ENCODE measurements around the gene PNMA3. TPM values are rescaled to one million over a fixed set of nuclear protein-coding genes. Genes with fewer than 3 reads are reported as not detected.
"Not testable (repeated sequence)": the region's sequence is repeated elsewhere in the genome, so short reads cannot be mapped to it uniquely, and the experiment has no call there.

The PNMA3 gene
- total and polyA plus RNA-seq, 7 donors: 0.16 to 0.69 (median 0.38) TPM; not detected in 3

DNA sequence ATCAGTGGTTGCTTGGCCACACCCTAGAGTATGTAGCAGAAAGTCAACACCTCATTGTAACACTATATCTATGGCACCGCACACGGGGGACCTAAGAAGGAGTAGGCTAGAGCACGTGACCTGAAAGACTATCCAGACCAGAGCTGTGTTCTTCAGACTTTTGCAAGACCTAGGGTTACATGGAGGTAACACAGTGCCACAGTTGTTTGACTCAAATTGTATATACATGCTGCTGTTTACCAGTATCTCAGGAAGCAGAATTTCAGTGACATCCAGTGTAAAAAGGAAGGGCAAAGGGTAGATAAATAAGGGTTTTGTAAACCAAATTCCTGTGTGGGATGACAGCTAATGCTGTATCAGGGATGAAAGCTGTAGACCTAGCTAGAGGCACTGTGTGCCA lies 46.1 kb downstream of the PNMA3 start:
- Histone ChIP-seq H3K4me1 (no peaks in the 10 kb centered on the region), H3K4me3 (no peak overlapping the region), H3K9me3 (peaks cover 0 to 4% (median 0%) of the 10 kb centered on the region in 4 donors), H3K36me3 (no peaks in the 10 kb centered on the region), H3K27ac (no peak overlapping the region), H3K27me3 (no peaks in the 10 kb centered on the region)
- 25 to 58% methylated on average over 3 of the region's 3 CpGs for WGBS, 2 donors
- DNase-seq: no peak
- intact Hi-C loops (cut with DNase I): no loop called here
- TF ChIP-seq POLR2AphosphoS5 (IDR thresholded peaks at IDR 0.05) (no peak), EP300 (IDR thresholded peaks at IDR 0.05) (no peak), POLR2A (IDR thresholded peaks at IDR 0.05) (no peak)
- TF ChIP-seq, protein P1, sequence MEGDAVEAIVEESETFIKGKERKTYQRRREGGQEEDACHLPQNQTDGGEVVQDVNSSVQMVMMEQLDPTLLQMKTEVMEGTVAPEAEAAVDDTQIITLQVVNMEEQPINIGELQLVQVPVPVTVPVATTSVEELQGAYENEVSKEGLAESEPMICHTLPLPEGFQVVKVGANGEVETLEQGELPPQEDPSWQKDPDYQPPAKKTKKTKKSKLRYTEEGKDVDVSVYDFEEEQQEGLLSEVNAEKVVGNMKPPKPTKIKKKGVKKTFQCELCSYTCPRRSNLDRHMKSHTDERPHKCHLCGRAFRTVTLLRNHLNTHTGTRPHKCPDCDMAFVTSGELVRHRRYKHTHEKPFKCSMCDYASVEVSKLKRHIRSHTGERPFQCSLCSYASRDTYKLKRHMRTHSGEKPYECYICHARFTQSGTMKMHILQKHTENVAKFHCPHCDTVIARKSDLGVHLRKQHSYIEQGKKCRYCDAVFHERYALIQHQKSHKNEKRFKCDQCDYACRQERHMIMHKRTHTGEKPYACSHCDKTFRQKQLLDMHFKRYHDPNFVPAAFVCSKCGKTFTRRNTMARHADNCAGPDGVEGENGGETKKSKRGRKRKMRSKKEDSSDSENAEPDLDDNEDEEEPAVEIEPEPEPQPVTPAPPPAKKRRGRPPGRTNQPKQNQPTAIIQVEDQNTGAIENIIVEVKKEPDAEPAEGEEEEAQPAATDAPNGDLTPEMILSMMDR (IDR thresholded peaks at IDR 0.05): no peak

DNA sequence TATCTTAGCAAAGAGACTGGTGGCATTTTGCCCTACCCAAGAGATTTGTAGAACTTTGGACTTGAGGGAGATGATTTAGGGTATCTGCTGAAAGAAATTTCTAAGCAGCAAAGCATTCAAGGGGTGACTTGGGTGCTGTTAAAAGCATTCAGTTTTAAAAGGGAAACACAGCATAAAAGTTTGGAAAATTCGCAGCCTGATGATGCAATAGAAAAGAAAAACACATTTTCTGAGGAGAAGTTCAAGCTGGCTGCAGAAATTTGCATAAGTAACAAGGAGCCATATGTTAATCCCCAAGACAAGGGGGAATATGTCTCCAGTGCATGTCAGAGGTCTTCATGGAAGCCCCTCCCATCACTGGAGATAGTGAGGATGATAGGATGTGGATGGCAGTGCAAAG lies 48.7 kb downstream of the PNMA3 start:
- DNase-seq; H3K4me1 ChIP-seq; H3K9me3 ChIP-seq; H3K36me3 ChIP-seq; H3K4me3 ChIP-seq; H3K27me3 ChIP-seq; H3K27ac ChIP-seq; intact Hi-C loops (cut with DNase I): not testable (repeated sequence)
- 79 to 89% methylated on average over 1 of the region's 1 CpG for WGBS, 2 donors

DNA sequence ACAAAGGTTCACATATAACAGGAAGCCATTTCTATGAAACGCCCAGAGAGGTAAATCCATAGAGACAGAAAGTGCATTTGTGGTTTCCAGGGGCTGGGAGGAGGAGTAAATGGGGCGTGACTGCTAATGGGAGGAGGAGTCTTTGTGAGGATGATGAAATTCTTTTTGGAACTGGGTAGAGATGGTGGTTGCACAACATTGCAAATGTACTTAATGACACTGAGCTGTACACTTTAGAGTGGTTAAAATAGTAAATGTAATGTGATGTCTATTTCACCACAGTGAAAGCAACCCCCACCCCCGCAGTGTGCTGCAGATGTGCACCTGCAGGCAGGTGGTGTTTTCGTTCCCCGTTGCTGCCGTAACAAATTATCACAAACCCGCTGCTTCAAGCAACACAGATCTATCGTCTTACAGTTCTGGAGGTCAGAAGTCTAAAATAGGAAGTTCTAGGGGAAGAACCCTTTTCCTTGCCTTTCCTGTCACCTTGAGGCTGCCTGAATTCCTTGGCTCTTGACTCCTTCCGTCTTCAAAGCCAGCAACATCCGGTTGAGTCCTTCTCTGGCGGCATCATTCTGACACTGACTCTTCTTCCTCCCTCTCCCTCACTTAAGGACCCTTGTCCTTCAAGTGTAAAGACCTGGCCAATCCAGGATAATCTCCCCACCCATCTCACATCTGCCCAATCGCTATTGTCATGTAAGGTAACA lies 50.0 kb downstream of the PNMA3 start:
- DNase-seq; H3K9me3 ChIP-seq; H3K36me3 ChIP-seq; H3K27ac ChIP-seq; H3K27me3 ChIP-seq; intact Hi-C loops (cut with DNase I); H3K4me3 ChIP-seq; H3K4me1 ChIP-seq: not testable (repeated sequence)
- WGBS, 2 donors: 0 to 48% methylated on average over 1 to 2 of the region's 12 CpGs

Small RNA genes lying within 50 kb of the gene (small RNA-seq; reads per million reads assigned to genes)
- gene AC243428.1: 0 reads per million in 3 donors

Other genes with a start within 250 kb of the PNMA3 start
- gene CETN2, start 225.7 kb upstream of the PNMA3 start, total RNA-seq: 10 to 100 TPM; 44.3 to 56.4 (median 48.4) TPM
- 10 to 100 TPM; 22.7 to 32.4 (median 26.2) TPM for gene CETN2, start 225.7 kb upstream of the PNMA3 start, polyA plus RNA-seq
- gene NSDHL, start 225.4 kb upstream of the PNMA3 start, total RNA-seq: 1 to 10 TPM; 6.1 to 9.9 (median 8.4) TPM
- 10 to 100 TPM; 11.8 to 32.5 (median 14.4) TPM for gene NSDHL, start 225.4 kb upstream of the PNMA3 start, polyA plus RNA-seq
- 1 to 10 TPM in 3 of 4 donors, under 1 TPM in 1; 0.55 to 3.8 (median 2.6) TPM for gene ZNF185, start 158.4 kb upstream of the PNMA3 start, total RNA-seq
- gene ZNF185, start 158.4 kb upstream of the PNMA3 start, polyA plus RNA-seq: 1 to 10 TPM; 1.8 to 4.2 (median 2.3) TPM
- not detected for gene PNMA5, start 62.4 kb upstream of the PNMA3 start, total RNA-seq
- under 1 TPM in 1 of 3 donors, not detected in 2; 0.03 TPM for gene PNMA5, start 62.4 kb upstream of the PNMA3 start, polyA plus RNA-seq
- 1 to 10 TPM in 2 of 4 donors, under 1 TPM in 2; 0.36 to 3.1 (median 1.1) TPM for gene PNMA6A, start 16.0 kb downstream of the PNMA3 start, total RNA-seq
- gene PNMA6A, start 16.0 kb downstream of the PNMA3 start, polyA plus RNA-seq: 1 to 10 TPM in 1 of 3 donors, under 1 TPM in 2; 0.23 to 1.1 (median 0.60) TPM
- not detected for gene MAGEA1, start 122.8 kb downstream of the PNMA3 start, total RNA-seq
- gene MAGEA1, start 122.8 kb downstream of the PNMA3 start, polyA plus RNA-seq: not detected

Measured in sigmoid colon (tissue), 7 donors.